CD4-positive, alpha-beta T cell treated with Interferon gamma for 1 hour (primary cell): ENCODE data around the gene LRRC31.

ENCODE experiments used
- DNase-seq: peaks from one replicate; pipeline ENCODE4 v3.0.0-alpha.2; 2020

LRRC31 gene

DNA sequence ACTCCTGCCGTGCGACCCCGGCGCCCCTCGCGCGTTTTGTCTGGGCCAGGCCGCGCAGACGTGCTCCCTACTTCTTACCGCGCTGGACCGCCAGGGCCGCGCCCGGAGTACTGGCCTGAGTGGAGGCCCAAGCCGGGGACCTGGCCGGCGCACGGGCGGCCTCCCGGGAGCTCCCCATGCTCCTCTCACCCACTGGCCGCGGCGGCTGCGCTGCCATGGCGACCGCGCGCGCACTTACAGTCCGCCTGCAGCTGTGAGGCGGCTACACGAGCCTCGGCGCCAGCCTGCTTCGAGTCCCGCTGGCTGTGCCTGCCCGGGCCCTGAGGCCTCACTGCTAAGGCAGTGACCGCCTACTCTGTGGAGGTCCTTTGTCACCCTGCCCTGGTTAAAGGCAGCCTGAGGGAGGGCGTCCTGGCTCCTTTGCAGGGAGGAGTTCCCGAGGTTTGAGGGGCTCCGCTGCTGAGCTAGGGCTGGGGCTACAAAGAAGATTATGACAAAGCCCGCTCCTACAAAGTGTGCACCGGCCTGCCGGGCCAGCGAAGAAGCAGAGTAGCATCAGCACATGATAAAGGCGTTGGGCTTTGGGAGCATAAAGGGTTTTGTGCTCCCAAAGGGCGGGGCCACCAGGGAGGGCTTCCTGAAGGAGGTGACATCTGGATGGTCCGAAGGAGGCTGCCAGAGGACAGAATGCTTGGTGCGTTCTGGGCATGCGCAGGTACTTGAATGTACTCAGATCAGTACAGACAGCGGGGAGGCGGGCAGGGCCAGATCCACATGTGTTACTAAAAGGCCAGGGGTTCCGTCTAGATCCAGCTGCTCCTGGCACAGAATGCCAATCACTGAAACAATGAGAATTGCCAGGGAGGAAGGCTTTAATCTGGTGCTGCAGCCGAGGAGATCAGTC, 57.2 kb downstream of the LRRC31 start, which contains the start of the genes LRRC34 and LRRIQ4:
Gene LRRC34 (minus strand): TSS at position 573 of the 904 bp plus-strand sequence. CDS start 356 bp downstream, at position 217.
Gene LRRIQ4 (plus strand): TSS at position 539 of the 904 bp plus-strand sequence. CDS start 9,052 bp downstream, outside the sequence.
- DNase-seq = peak; percentile 69

DNA sequence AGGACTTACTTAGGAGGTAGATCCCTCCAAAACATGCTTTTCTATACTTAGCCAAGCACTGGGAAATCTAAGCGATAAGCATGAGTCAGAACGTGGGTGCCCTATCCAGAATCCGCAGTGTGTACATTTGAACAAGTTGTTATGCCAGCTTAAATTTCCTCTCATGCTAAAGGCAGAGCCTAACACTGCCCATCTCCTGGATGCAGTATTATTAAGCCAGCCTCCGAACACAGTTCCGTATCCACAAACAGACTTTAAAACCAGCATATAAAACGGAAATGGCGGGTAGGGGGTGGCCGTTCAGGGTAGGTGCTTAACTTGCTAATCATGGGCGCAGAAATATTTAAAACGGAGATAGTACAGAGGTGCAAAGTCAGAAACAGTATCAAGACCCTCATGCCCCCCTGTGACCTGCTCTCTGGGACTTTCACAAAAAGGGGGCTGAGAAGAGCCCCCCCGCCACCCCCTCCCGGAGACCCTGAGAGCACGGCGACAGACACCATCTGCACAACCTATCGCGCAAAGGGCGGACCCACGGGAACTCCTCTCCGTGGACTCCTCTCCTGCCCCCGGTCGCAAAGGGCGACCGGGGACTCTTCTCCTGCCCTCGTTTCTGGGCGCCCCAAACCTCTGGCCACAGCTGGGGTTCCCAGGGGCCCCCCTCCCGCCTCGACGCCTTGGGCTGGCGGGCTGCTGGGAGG, 58.0 kb downstream of the LRRC31 start:
- DNase-seq = no peak

DNA sequence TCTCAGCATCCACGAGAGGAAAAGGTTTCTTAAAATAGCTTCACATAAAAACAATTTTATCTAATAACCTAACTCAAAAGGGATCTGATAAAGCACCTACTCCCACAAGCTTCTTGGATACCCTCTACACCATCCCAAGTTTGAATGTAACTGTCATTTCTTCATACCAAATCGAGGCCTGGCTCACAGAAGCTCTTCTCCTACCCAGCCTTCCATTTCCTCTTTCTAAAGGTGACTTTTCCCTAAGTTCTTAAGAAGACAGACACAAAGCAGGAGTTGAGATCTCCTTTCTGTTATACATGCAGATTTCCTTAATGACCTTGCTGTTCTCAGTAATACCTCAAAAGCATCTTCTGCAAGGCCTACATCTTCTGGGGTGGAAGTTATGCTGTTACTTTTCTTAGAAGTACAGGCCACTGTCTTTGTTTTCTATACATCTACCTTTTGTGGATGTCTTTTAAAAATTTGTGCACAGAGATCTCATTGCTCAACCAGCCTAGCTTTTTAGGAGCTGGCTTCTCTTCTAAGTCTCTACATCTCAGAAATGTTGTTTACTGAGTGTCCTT, 60.4 kb downstream of the LRRC31 start:
- DNase-seq = no peak

DNA sequence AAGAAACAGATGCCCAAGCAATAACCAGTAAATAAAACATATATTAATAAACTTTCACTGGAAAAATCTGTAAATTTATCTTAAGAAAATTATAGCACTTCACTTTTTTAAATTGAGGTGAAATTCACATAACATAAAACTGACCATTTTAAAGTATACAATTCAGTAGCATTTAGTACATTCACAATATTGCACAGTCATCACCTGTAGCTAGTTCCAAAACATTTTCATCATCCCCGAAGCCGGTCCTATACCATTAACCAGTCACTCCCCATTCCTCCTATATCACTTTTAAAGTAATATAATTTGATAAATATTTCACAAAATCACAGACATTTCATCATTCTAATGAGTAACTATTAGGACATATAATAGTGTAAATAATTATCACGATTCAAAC, 65.1 kb downstream of the LRRC31 start:
- no peak for DNase-seq

DNA sequence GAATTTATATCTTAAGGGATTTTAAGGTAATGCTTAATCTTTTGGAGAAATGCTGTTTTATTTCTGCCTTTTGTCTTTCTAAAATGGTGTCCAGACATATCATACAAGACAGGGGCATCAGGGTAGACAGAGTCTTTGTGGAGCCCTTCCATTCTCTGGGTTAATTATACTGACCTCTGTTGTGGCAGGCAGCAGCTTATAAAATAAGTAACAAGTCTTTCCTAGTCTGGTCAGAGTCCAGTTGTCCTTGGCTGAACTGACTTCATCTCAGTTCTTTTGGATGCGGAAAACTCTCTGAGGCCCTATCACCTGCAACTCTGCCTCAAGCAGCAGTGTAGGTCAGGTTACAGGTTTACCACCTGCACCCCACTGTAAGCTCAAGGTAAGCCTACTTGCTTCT, 77.4 kb downstream of the LRRC31 start:
- DNase-seq = no peak

DNA sequence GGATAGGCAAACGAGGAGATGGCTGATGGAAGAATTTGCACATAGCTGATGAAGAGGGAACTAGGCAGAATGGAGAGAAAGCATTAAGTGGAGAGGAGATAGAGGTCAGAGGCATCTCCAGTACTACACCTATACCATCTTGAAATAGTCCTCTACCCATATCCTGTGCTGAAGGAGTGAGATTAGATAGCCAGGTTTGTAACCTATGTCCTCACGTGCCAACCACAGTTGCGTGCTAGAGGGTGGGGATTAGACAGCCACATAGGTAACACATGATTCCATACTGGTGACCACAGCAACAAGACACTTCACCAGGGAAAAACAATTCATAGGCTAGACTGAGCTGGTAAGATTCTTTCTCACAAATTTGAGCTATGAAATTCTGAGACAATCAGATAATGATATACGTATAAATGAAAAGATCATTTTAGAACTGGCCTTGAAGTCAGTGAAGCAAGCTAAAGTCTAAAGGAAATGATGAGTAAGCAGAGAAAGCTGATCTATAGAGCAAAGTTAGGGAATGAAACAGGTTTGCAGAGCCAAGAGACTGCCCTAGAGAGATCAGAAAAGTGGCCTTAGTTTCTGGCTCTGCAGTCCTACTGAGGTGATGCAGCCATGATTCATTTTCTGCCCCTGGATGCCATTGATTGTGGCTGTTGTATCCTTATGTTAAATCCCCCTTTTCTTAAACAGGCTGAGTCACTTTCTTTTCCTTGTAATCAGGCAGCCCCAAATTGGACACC, 78.9 kb downstream of the LRRC31 start:
- DNase-seq = no peak

DNA sequence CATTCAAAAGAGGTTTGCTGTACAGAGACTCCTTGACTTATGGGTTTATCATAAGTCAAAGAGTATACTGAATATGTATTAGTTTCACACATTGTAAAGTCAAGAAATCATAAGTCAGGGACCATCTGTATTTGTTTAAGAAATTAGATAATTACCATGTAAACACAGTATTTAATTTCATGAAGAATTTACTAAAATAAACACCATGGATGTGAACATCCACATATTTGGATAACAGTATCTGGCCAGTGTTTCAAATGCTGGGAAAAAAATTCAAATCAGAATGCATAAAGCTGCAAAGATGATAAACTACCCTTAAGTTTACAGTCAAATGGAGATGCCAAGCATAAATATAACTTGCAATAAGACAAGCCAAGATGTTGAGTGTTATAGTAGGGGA, 79.5 kb downstream of the LRRC31 start:
- DNase-seq = no peak
